Nephron (organoid): ENCODE results near the gene SOCS1.

Source experiments
- H3K27ac Mint-ChIP-seq, 3 experiments: 2 replicates each; pipeline ENCODE4 v1.8.0; 2020; ENCODE audit warnings: mixed read lengths in 3 of 3, mild to moderate bottlenecking in 2 of 3, moderate library complexity in 1 of 3
- H3K27me3 Mint-ChIP-seq: 2 replicates; pipeline ENCODE4 v1.8.0; 2021; ENCODE audit warnings: low read depth, mild to moderate bottlenecking, moderate library complexity, mixed read lengths
- H3K36me3 Mint-ChIP-seq: 2 replicates; pipeline ENCODE4 v1.8.0; 2020; ENCODE audit warnings: low read depth, mixed read lengths
- H3K4me1 Mint-ChIP-seq: 2 replicates; pipeline ENCODE4 v1.8.0; 2020; ENCODE audit warnings: mixed read lengths
- H3K4me3 Mint-ChIP-seq, 3 experiments: 2 replicates each; pipeline ENCODE4 v1.8.0; 2020; ENCODE audit warnings: mild to moderate bottlenecking in 3 of 3, mixed read lengths in 3 of 3, moderate library complexity in 2 of 3
- H3K9me3 Mint-ChIP-seq: 2 replicates; pipeline ENCODE4 v1.8.0; 2020; ENCODE audit warnings: mixed read lengths
- TF ChIP-seq, protein P1 (sequence below), 3 experiments: fragments of 200-600 bp; sonication (generic); IDR thresholded peaks; one replicate each; pipeline ENCODE4 v1.5.0; 2021; ENCODE audit warnings: antibody characterized with exemption in 3 of 3; ENCODE audit not compliant: unreplicated experiment in 3 of 3

The SOCS1 gene

DNA sequence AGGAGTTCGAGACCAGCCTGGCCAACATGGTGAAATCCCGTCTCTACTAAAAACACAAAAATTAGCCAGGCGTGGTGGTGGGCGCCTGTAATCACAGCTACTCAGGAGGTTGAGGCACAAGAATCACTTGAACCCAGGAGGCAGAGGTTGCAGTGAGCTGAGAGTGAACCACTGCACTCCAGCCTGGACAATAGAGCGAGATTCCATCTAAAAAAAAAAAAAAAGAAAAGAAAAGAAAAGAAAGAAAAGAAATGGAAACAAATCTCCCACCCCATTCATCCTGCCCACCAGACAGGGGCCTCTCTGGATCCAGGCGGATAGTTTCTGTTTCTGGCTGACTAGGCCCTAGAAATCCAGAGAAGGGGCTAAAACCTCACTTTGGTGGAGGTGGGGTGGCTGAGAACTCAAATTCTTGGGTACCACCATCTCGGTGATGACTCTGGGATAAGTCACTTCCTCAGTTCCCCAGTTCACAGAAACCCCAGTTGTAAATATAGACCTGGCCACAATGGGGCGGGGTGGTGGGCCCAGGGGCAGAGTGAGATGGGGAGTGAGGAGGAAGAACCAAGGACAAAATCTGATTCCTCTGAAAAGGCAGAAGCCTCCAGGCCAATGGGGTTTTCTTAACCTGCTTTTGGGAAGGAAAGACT lies 22.2 kb downstream of the SOCS1 start:
- Mint-ChIP-seq H3K9me3 (no peaks in the 10 kb centered on the region), H3K4me1 (peaks cover 5% of the 10 kb centered on the region), H3K27me3 (no peaks in the 10 kb centered on the region), H3K27ac (no peak overlapping the region), H3K36me3 (no peaks in the 10 kb centered on the region), H3K4me3 (no peak overlapping the region)
- TF ChIP-seq, protein P1, sequence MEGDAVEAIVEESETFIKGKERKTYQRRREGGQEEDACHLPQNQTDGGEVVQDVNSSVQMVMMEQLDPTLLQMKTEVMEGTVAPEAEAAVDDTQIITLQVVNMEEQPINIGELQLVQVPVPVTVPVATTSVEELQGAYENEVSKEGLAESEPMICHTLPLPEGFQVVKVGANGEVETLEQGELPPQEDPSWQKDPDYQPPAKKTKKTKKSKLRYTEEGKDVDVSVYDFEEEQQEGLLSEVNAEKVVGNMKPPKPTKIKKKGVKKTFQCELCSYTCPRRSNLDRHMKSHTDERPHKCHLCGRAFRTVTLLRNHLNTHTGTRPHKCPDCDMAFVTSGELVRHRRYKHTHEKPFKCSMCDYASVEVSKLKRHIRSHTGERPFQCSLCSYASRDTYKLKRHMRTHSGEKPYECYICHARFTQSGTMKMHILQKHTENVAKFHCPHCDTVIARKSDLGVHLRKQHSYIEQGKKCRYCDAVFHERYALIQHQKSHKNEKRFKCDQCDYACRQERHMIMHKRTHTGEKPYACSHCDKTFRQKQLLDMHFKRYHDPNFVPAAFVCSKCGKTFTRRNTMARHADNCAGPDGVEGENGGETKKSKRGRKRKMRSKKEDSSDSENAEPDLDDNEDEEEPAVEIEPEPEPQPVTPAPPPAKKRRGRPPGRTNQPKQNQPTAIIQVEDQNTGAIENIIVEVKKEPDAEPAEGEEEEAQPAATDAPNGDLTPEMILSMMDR (IDR thresholded peaks at IDR 0.05; ENCODE audit: unreplicated experiment in 3 of 3), result no peak

DNA sequence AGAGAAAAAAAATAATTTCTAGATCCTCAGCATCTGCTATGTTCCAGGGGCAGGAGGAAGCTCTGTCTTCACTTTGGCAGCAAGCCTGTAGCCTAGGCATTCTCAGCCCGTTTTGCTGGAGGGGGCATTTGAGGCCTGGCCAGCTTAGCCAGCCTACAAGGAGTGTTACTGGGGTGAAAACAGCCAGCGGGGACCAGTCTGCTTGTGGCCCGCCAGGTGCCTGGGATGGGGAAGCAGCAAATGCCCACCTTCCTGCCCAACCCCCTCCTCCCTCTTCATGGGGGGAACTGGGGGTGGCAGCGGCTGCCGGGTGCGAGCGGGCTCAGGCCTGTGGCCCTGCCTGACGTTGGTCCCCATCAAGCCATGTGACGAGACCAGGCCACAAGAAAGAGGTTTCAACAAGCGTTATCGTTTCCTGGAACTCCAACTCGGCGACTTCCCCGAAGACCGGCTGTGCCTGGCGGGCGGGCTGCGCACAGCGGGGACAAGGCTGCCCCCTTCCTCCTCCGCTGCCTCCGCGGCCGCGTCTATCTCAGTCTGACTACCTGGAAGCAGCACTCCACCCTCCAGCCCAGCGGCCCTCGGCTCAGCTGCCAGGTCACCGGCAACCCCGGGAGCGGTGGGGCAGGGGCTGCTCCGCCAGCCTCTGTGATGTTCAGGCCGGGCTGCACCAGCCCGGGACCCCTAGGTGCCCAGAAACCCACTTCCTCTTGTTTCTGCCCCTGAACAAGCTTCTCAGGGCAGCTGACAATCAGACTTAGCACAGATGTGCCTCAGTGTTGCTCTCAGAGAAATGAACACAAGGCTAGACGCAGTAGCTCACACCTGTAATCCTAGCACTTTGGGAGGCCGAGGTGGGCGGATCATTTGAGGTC lies 22.9 kb downstream of the SOCS1 start:
- Mint-ChIP-seq H3K27me3 (no peaks in the 10 kb centered on the region), H3K4me3 (no peak overlapping the region), H3K36me3 (no peaks in the 10 kb centered on the region), H3K4me1 (peaks cover 5% of the 10 kb centered on the region), H3K9me3 (no peaks in the 10 kb centered on the region), H3K27ac (no peak overlapping the region)
- TF ChIP-seq, protein P1 (IDR thresholded peaks at IDR 0.05; ENCODE audit: unreplicated experiment in 3 of 3), result no peak

DNA sequence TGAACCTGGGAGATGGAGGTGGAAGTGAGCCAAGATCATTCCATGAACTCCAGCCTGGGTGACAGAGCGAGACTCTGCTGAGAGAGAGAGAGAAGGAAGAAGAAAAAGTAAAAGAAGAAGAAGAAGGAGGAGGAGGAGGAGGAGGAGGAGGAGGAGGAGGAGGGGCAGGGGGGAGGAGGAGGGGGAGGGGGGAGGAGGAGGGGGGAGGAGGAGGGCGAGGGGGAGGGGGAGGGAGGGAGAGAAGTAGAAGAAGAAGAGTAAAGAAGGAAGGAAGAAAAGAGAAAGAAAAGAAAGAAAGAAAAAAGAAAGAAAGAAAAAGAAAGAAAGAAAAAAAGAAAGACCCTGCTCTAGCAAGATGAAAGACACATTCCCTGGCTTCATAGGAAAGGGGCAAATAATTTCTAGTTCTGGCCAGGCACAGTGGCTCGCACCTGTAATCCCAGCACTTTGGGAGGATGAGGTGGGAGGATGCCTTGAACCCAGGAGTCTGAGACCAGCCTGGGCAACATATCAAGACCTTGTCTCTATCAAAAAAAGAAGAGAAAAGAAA lies 23.6 kb downstream of the SOCS1 start:
- H3K4me3 Mint-ChIP-seq, result no peak overlapping the region
- H3K4me1 Mint-ChIP-seq, result peaks cover 5% of the 10 kb centered on the region
- TF ChIP-seq, protein P1 (IDR thresholded peaks at IDR 0.05; ENCODE audit: unreplicated experiment in 3 of 3), result no peak
- H3K9me3 Mint-ChIP-seq, result no peaks in the 10 kb centered on the region
- H3K27me3 Mint-ChIP-seq, result no peaks in the 10 kb centered on the region
- H3K36me3 Mint-ChIP-seq, result no peaks in the 10 kb centered on the region
- H3K27ac Mint-ChIP-seq, result no peak overlapping the region

DNA sequence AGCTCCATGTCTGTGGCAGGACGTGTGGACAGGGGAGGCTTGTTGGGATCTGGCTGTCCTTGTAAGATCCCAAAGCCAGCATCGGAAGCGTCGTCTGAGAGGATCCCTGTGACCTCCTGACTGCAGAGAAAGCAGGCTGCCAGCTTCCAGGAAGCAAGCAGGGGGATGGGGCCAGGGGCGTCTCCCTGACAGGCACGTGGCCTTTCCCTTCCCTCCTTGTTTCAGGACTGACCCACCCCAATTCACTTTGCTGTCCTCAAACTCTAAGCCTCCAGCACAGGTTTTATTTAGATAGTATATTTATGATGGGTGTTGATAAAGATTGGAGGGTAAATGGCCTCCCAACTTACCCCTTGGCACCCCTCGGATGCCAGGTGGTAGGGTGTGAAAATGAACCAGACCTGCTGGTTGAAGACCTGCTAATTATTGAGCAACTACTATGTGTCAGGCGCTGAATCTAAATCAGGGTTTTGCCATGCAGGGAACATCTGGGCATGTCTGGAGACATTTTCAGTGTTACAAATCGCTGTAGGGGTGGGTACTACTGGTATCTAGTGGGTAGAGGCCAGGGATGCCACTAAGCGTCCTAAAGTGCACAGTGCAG lies 24.5 kb downstream of the SOCS1 start:
- TF ChIP-seq, protein P1 (IDR thresholded peaks at IDR 0.05; ENCODE audit: unreplicated experiment in 3 of 3), result no peak
- H3K27me3 Mint-ChIP-seq, result no peaks in the 10 kb centered on the region
- H3K36me3 Mint-ChIP-seq, result no peaks in the 10 kb centered on the region
- H3K4me3 Mint-ChIP-seq, result no peak overlapping the region
- H3K4me1 Mint-ChIP-seq, result peaks cover 5% of the 10 kb centered on the region
- H3K27ac Mint-ChIP-seq, result no peak overlapping the region
- H3K9me3 Mint-ChIP-seq, result no peaks in the 10 kb centered on the region

DNA sequence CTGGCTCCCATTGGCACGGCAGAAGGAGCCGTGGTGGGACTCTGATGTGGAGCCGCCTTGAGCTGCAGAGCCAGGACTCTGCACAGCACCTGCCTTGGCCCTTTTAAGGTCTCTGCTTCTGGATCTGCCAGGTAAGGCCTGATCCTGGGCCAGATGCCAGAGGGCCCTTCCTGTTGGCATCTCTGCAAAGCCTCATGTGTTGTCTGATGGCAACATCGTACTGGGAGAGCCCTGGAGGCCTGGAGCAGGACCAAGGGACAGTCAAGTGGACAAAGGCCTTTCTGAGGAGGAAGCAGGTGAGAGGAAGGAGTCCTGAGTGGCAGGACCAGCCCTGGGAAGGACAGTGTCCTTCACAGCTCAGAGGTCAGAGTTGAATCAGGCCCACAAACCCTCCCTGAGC lies 26.1 kb downstream of the SOCS1 start:
- H3K4me1 Mint-ChIP-seq, result peaks cover 5% of the 10 kb centered on the region
- no peak overlapping the region for H3K27ac Mint-ChIP-seq
- H3K36me3 Mint-ChIP-seq, result no peaks in the 10 kb centered on the region
- H3K9me3 Mint-ChIP-seq, result no peaks in the 10 kb centered on the region
- H3K27me3 Mint-ChIP-seq, result no peaks in the 10 kb centered on the region
- H3K4me3 Mint-ChIP-seq, result no peak overlapping the region
- TF ChIP-seq, protein P1 (IDR thresholded peaks at IDR 0.05; ENCODE audit: unreplicated experiment in 3 of 3), result no peak
